Measurements from ENCODE around the gene FMNL2.
"Not testable (repeated sequence)": the region's sequence is repeated elsewhere in the genome, so short reads cannot be mapped to it uniquely, and the experiment has no call there.

FMNL2 gene

GRCh38 chr2:152473151-152473857 lies 138.3 kb downstream of the FMNL2 start:
- DNase-seq, result no peak
- Histone ChIP-seq H3K4me3 (ENCODE audit: insufficient read depth, low read depth, low read length, poor library complexity, severe bottlenecking) (no peak overlapping the region), H3K4me1 (ENCODE audit: control insufficient read depth, insufficient read depth, low read length, poor library complexity, severe bottlenecking) (no peaks in the 10 kb centered on the region), H3K36me3 (ENCODE audit: control insufficient read depth, insufficient read depth, low read length) (no peaks in the 10 kb centered on the region), H3K27ac (ENCODE audit: insufficient read depth, low read length, poor library complexity, severe bottlenecking) (no peak overlapping the region), H3K9me3 (ENCODE audit: control insufficient read depth, low read length) (no peaks in the 10 kb centered on the region), H3K27me3 (replicated peaks; ENCODE audit: control insufficient read depth, insufficient read depth, low read length, poor library complexity, severe bottlenecking) (no peaks in the 10 kb centered on the region)

DNA sequence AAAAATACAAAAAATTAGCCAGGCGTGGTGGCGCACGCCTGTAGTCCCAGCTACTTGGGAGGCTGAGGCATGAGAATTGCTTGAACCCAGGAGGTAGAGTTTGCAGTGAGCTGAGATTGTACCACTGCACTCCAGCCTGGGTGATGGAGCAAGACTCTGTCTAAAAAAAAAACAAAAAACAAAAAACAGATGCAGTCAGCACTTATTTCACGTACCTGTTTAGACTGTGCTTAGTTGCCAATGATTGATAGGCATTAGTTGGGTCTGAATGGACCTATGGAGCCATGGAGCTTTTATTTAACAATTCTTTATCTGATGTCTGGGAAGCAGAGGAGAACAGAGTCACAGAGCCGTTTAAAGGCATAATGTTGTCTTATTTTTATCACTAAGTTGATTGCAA lies 139.5 kb downstream of the FMNL2 start:
- H3K4me3 ChIP-seq (ENCODE audit: insufficient read depth, low read depth, low read length, poor library complexity, severe bottlenecking); H3K27ac ChIP-seq (ENCODE audit: insufficient read depth, low read length, poor library complexity, severe bottlenecking); DNase-seq; H3K36me3 ChIP-seq (ENCODE audit: control insufficient read depth, insufficient read depth, low read length); H3K27me3 ChIP-seq (replicated peaks; ENCODE audit: control insufficient read depth, insufficient read depth, low read length, poor library complexity, severe bottlenecking); H3K9me3 ChIP-seq (ENCODE audit: control insufficient read depth, low read length); H3K4me1 ChIP-seq (ENCODE audit: control insufficient read depth, insufficient read depth, low read length, poor library complexity, severe bottlenecking): not testable (repeated sequence)

GRCh38 chr2:152475982-152476381 lies 141.0 kb downstream of the FMNL2 start:
- Histone ChIP-seq H3K4me3 (ENCODE audit: insufficient read depth, low read depth, low read length, poor library complexity, severe bottlenecking) (no peak overlapping the region), H3K27me3 (replicated peaks; ENCODE audit: control insufficient read depth, insufficient read depth, low read length, poor library complexity, severe bottlenecking) (no peaks in the 10 kb centered on the region), H3K27ac (ENCODE audit: insufficient read depth, low read length, poor library complexity, severe bottlenecking) (no peak overlapping the region), H3K9me3 (ENCODE audit: control insufficient read depth, low read length) (no peaks in the 10 kb centered on the region), H3K36me3 (ENCODE audit: control insufficient read depth, insufficient read depth, low read length) (no peaks in the 10 kb centered on the region), H3K4me1 (ENCODE audit: control insufficient read depth, insufficient read depth, low read length, poor library complexity, severe bottlenecking) (no peaks in the 10 kb centered on the region)
- DNase-seq, result no peak

DNA sequence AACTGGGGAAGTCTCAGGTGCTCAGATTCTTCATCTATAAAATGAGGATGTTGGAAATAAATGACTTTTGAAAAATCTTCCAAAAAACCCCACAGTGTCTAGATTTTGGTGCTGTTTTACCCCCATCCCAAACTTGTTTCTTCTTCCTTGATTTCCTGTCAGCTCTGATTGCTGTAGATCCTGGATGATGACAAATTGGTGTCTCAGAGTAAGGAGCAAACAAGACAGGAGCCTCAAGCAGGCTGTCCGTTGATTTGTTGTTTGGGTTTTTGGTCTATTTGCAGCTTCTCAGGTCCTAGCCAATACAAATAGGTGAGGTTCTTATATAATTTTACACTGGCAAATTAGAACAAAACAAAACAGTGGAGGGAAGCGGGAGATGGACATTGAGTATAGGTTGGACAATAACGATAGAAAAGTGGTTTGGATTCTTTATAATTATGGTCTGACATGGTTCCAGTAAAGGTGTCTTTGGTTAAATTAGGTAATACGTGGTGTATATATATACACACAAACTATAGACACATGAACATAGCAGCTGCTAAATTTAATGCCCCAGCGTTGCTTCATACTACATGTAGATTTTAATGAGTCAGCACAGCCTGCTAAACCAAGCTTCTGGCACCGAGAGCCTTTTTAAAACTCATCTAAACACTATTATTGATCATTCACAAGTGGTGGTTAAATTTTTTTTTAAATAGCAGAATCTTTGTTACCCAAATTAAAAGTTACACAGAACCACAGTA lies 142.5 kb downstream of the FMNL2 start:
- no peaks in the 10 kb centered on the region for H3K36me3 ChIP-seq (ENCODE audit: control insufficient read depth, insufficient read depth, low read length)
- no peaks in the 10 kb centered on the region for H3K4me1 ChIP-seq (ENCODE audit: control insufficient read depth, insufficient read depth, low read length, poor library complexity, severe bottlenecking)
- H3K9me3 ChIP-seq (ENCODE audit: control insufficient read depth, low read length), result no peaks in the 10 kb centered on the region
- no peak overlapping the region for H3K27ac ChIP-seq (ENCODE audit: insufficient read depth, low read length, poor library complexity, severe bottlenecking)
- no peak for DNase-seq
- H3K27me3 ChIP-seq (replicated peaks; ENCODE audit: control insufficient read depth, insufficient read depth, low read length, poor library complexity, severe bottlenecking), result no peaks in the 10 kb centered on the region
- H3K4me3 ChIP-seq (ENCODE audit: insufficient read depth, low read depth, low read length, poor library complexity, severe bottlenecking), result no peak overlapping the region

- DNase-seq, result no peak
- no peak overlapping the region for H3K27ac ChIP-seq (ENCODE audit: insufficient read depth, low read length, poor library complexity, severe bottlenecking)
- no peaks in the 10 kb centered on the region for H3K36me3 ChIP-seq (ENCODE audit: control insufficient read depth, insufficient read depth, low read length)
- H3K27me3 ChIP-seq (replicated peaks; ENCODE audit: control insufficient read depth, insufficient read depth, low read length, poor library complexity, severe bottlenecking), result no peaks in the 10 kb centered on the region
- H3K4me1 ChIP-seq (ENCODE audit: control insufficient read depth, insufficient read depth, low read length, poor library complexity, severe bottlenecking), result no peaks in the 10 kb centered on the region
- H3K4me3 ChIP-seq (ENCODE audit: insufficient read depth, low read depth, low read length, poor library complexity, severe bottlenecking), result no peak overlapping the region
- H3K9me3 ChIP-seq (ENCODE audit: control insufficient read depth, low read length), result no peaks in the 10 kb centered on the region
Measured at GRCh38 chr2:152479282-152479681, 144.3 kb downstream of the FMNL2 start.

DNA sequence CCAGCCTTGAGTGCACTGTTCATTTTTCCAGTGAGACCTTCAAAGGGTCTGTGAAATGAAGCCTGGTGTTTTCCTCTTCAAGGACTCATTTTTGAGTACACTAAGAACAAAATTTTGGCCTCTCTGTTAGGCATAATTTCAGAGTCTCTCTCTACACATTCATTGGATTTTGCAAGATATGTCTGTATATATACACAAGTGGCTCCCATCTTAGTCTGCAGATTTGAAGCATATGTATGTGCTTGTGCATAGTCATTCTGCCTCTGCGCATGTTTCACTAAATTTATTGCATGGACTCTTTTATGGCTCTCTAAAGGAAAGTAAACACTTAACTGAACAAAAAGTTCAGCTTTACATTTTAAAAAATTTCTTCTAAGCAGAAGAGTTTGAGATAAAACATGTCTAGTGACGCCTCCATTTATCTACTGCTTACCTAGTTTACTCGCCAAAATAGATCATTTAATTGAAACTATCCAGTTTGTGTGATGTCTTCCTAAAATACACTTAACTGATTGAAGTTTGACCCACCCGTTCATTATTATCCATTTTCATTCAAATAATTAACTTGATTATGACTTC lies 145.9 kb downstream of the FMNL2 start:
- no peaks in the 10 kb centered on the region for H3K36me3 ChIP-seq (ENCODE audit: control insufficient read depth, insufficient read depth, low read length)
- H3K9me3 ChIP-seq (ENCODE audit: control insufficient read depth, low read length), result no peaks in the 10 kb centered on the region
- H3K4me1 ChIP-seq (ENCODE audit: control insufficient read depth, insufficient read depth, low read length, poor library complexity, severe bottlenecking), result no peaks in the 10 kb centered on the region
- no peak for DNase-seq
- H3K27me3 ChIP-seq (replicated peaks; ENCODE audit: control insufficient read depth, insufficient read depth, low read length, poor library complexity, severe bottlenecking), result no peaks in the 10 kb centered on the region
- H3K27ac ChIP-seq (ENCODE audit: insufficient read depth, low read length, poor library complexity, severe bottlenecking), result no peak overlapping the region
- H3K4me3 ChIP-seq (ENCODE audit: insufficient read depth, low read depth, low read length, poor library complexity, severe bottlenecking), result no peak overlapping the region

GRCh38 chr2:152481881-152482583 lies 147.1 kb downstream of the FMNL2 start:
- no peak overlapping the region for H3K27ac ChIP-seq (ENCODE audit: insufficient read depth, low read length, poor library complexity, severe bottlenecking)
- no peaks in the 10 kb centered on the region for H3K4me1 ChIP-seq (ENCODE audit: control insufficient read depth, insufficient read depth, low read length, poor library complexity, severe bottlenecking)
- no peaks in the 10 kb centered on the region for H3K36me3 ChIP-seq (ENCODE audit: control insufficient read depth, insufficient read depth, low read length)
- DNase-seq, result no peak
- H3K9me3 ChIP-seq (ENCODE audit: control insufficient read depth, low read length), result no peaks in the 10 kb centered on the region
- no peak overlapping the region for H3K4me3 ChIP-seq (ENCODE audit: insufficient read depth, low read depth, low read length, poor library complexity, severe bottlenecking)
- H3K27me3 ChIP-seq (replicated peaks; ENCODE audit: control insufficient read depth, insufficient read depth, low read length, poor library complexity, severe bottlenecking), result no peaks in the 10 kb centered on the region

GRCh38 chr2:152483276-152484063 lies 148.5 kb downstream of the FMNL2 start:
- Histone ChIP-seq H3K4me1 (ENCODE audit: control insufficient read depth, insufficient read depth, low read length, poor library complexity, severe bottlenecking) (no peaks in the 10 kb centered on the region), H3K27me3 (replicated peaks; ENCODE audit: control insufficient read depth, insufficient read depth, low read length, poor library complexity, severe bottlenecking) (no peaks in the 10 kb centered on the region), H3K36me3 (ENCODE audit: control insufficient read depth, insufficient read depth, low read length) (no peaks in the 10 kb centered on the region), H3K4me3 (ENCODE audit: insufficient read depth, low read depth, low read length, poor library complexity, severe bottlenecking) (no peak overlapping the region), H3K9me3 (ENCODE audit: control insufficient read depth, low read length) (no peaks in the 10 kb centered on the region), H3K27ac (ENCODE audit: insufficient read depth, low read length, poor library complexity, severe bottlenecking) (no peak overlapping the region)
- DNase-seq, result no peak

DNA sequence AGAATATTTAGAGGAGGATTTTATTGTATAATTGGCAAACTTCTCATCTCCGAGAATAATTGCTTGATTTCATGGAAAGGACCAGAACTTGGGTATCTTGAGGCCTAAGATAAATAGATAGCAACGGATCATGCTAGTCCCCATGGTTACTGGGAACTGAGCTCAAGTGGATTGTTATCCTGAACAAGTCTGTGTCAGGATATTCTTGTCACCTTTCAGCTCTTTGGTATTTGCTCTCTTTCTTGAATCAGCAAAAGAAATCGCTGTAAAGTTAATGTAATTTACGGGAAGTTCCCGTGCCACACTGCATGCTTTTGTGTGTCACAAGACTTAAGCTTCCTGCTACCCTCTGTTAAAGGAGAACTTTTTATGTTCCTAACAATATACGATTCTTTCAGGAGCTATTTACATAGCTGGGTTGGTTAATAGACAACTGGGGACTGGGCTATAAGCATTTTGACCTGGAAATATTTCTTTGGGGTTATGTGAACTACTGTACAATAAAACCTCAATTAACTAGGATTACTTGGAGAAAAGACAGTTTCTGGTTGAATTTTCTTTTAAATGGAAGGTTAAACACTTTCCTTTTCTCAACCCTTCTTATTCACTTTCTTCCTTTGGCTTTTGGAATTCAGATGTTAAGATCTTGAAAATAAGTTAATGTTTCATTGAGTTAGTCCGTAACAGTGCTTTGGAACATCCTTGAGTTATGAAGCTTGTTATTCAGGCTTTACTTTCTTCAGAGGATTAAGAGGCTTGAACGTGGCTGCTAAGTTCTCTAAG lies 151.2 kb downstream of the FMNL2 start:
- DNase-seq, result no peak
- Histone ChIP-seq H3K27ac (ENCODE audit: insufficient read depth, low read length, poor library complexity, severe bottlenecking) (no peak overlapping the region), H3K4me3 (ENCODE audit: insufficient read depth, low read depth, low read length, poor library complexity, severe bottlenecking) (no peak overlapping the region), H3K4me1 (ENCODE audit: control insufficient read depth, insufficient read depth, low read length, poor library complexity, severe bottlenecking) (no peaks in the 10 kb centered on the region), H3K27me3 (replicated peaks; ENCODE audit: control insufficient read depth, insufficient read depth, low read length, poor library complexity, severe bottlenecking) (no peaks in the 10 kb centered on the region), H3K9me3 (ENCODE audit: control insufficient read depth, low read length) (no peaks in the 10 kb centered on the region), H3K36me3 (ENCODE audit: control insufficient read depth, insufficient read depth, low read length) (no peaks in the 10 kb centered on the region)

Measured in effector memory CD4-positive, alpha-beta T cell (primary cell).